Sigmoid colon (tissue), 4 donors: ENCODE results near the gene DUOXA1.

ENCODE experiments used
- EP300 ChIP-seq, 4 donors: sonication (generic); formaldehyde crosslinking; IDR thresholded peaks; one replicate each; pipeline ENCODE4 v1.6.1; 2017; ENCODE audit warnings: antibody characterized with exemption in 4 of 4
- POLR2A ChIP-seq, 2 donors: fragments of 450-650 bp; IDR thresholded peaks; one replicate each; pipeline ENCODE4 v1.6.1; 2016; ENCODE audit warnings: antibody characterized with exemption in 2 of 2, mild to moderate bottlenecking in 2 of 2, moderate library complexity in 2 of 2
- POLR2AphosphoS5 ChIP-seq, 4 donors: sonication (generic); formaldehyde crosslinking; IDR thresholded peaks; one replicate each; pipeline ENCODE4 v1.6.1; 2017; ENCODE audit warnings: antibody characterized with exemption in 4 of 4
- TF ChIP-seq, protein P1 (sequence below), 4 experiments: fragments of 450-650 bp in 3 of 4; fragments of 200-600 bp in 1 of 4; IDR thresholded peaks; one replicate each; pipeline ENCODE4 v1.5.1; 2016 to 2019; ENCODE audit warnings: antibody characterized with exemption in 4 of 4, mild to moderate bottlenecking in 3 of 4, moderate library complexity in 2 of 4

DNA sequence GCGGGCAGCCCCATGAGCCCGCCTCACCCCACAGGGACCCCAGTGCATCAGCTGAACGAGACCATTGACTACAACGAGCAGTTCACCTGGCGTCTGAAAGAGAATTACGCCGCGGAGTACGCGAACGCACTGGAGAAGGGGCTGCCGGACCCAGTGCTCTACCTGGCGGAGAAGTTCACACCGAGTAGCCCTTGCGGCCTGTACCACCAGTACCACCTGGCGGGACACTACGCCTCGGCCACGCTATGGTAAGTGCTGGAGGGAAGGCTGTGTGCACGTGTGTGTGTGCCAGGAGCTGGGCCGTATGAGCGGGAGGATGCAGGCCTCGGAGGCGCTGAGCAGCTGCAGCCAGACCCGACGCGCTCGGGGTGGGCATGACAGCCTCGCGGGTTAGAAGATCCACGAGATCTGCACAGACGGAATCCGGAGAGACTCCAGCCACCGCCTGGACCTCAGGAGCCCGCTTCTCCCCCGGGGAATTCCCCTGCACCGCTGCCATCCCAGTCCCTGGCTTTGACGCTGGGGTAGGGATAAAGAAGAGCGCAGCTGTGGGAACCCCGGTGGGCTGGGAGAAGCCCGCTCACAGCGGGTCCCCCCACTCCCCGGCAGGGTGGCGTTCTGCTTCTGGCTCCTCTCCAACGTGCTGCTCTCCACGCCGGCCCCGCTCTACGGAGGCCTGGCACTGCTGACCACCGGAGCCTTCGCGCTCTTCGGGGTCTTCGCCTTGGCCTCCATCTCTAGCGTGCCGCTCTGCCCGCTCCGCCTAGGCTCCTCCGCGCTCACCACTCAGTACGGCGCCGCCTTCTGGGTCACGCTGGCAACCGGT is 13.0 kb downstream of the DUOXA1 start:
- TF ChIP-seq, protein P1, sequence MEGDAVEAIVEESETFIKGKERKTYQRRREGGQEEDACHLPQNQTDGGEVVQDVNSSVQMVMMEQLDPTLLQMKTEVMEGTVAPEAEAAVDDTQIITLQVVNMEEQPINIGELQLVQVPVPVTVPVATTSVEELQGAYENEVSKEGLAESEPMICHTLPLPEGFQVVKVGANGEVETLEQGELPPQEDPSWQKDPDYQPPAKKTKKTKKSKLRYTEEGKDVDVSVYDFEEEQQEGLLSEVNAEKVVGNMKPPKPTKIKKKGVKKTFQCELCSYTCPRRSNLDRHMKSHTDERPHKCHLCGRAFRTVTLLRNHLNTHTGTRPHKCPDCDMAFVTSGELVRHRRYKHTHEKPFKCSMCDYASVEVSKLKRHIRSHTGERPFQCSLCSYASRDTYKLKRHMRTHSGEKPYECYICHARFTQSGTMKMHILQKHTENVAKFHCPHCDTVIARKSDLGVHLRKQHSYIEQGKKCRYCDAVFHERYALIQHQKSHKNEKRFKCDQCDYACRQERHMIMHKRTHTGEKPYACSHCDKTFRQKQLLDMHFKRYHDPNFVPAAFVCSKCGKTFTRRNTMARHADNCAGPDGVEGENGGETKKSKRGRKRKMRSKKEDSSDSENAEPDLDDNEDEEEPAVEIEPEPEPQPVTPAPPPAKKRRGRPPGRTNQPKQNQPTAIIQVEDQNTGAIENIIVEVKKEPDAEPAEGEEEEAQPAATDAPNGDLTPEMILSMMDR (IDR thresholded peaks at IDR 0.05) = no peak
- TF ChIP-seq POLR2A (IDR thresholded peaks at IDR 0.05) (no peak), EP300 (IDR thresholded peaks at IDR 0.05) (no peak), POLR2AphosphoS5 (IDR thresholded peaks at IDR 0.05) (no peak)
